Kidney (tissue), 14 donors: Measurements from ENCODE around the gene FAM89B. TPM values are rescaled to one million over a fixed set of nuclear protein-coding genes. Genes with fewer than 3 reads are reported as not detected.

ENCODE experiments used
- DNase-seq, 5 donors: peaks; one replicate each; pipeline ENCODE4 v3.0.0-alpha.2; 2013 to 2020
- FAIRE-seq: peaks from 2 replicates; lab custom pipeline; 2012; peaks lifted over from hg19 to GRCh38; lab: Jason Lieb, UNC
- H3K27ac ChIP-seq, 2 donors: one replicate each; pipeline ENCODE4 v1.7.0; 2013; ENCODE audit warnings: low read depth in 2 of 2, low read length in 2 of 2, inconsistent platforms in 1 of 2
- H3K27me3 ChIP-seq: one replicate; pipeline ENCODE4 v1.7.1; 2013; ENCODE audit warnings: low read length, inconsistent platforms; ENCODE audit not compliant: control insufficient read depth, insufficient read depth
- H3K36me3 ChIP-seq, 3 donors: one replicate each; pipeline versions ENCODE4 v1.7.0 to v1.7.1; 2013; ENCODE audit warnings: low read length in 3 of 3, control low read depth in 1 of 3, inconsistent platforms in 1 of 3; ENCODE audit not compliant: insufficient read depth in 3 of 3, control insufficient read depth in 2 of 3
- H3K4me1 ChIP-seq, 3 donors: one replicate each; pipeline versions ENCODE4 v1.7.0 to v1.7.1; 2013; ENCODE audit warnings: low read length in 3 of 3, inconsistent platforms in 1 of 3, low read depth in 1 of 3; ENCODE audit not compliant: control insufficient read depth in 2 of 3, insufficient read depth in 2 of 3
- H3K4me3 ChIP-seq, 3 donors: one replicate each; pipeline versions ENCODE4 v1.7.0 to v1.8.1; 2013; ENCODE audit warnings: low read length in 3 of 3, control low read depth in 1 of 3, inconsistent platforms in 1 of 3
- H3K9ac ChIP-seq, 3 donors: one replicate each; pipeline versions ENCODE4 v1.7.0 to v1.7.1; 2013; ENCODE audit warnings: low read length in 3 of 3, control low read depth in 1 of 3, inconsistent platforms in 1 of 3
- H3K9me3 ChIP-seq, 3 donors: one replicate each; pipeline versions ENCODE4 v1.7.0 to v1.7.1; 2013; ENCODE audit warnings: low read length in 3 of 3, control low read depth in 1 of 3, inconsistent platforms in 1 of 3; ENCODE audit not compliant: control insufficient read depth in 2 of 3, insufficient read depth in 1 of 3
- CTCF ChIP-seq: IDR thresholded peaks from 3 replicates; pipeline ENCODE4 v1.5.1; 2012; ENCODE audit warnings: mild to moderate bottlenecking, moderate library complexity, borderline replicate concordance; ENCODE audit not compliant: insufficient read depth; ENCODE audit errors: extremely low read depth
- intact Hi-C: fragments of 100-400 bp; cut with DNase I; formaldehyde crosslinking; loops from one replicate; pipeline ENCODE4 v1.11.1; 2022
- polyA plus RNA-seq: library from polyadenylated mRNA; stranded (reverse); fragments of 350-450 nt; fragmentation: Illumina TruSeq; extraction: RNeasy Lipid Tissue Mini Kit (QIAGEN cat#74804); gene quantifications from one replicate; pipeline ENCODE4 v1.2.3, GENCODE V29; 2014; ENCODE audit warnings: low read depth, low replicate concordance; ENCODE audit not compliant: insufficient read depth
- total RNA-seq: library from RNA; stranded (reverse); fragmentation: NEBNext Ultra II Directional; extraction: Animal tissue kit (Norgen Biotek cat#: 25700); gene quantifications from one replicate; pipeline ENCODE4 v1.2.1, GENCODE V29; 2021
- donor health status: control.
- donor health status: control.
- donor health status: control.
- donor health status: control.
- donor health status: control.
- donor health status: DM: yes; HTN: yes; CAD: no.
- donor health status: Normal renal cell carcinoma (clear cell type).

FAM89B gene
- total and polyA plus RNA-seq, 2 donors from 2014 or later: 33.5 to 36.7 TPM

GRCh38 chr11:65565624-65566453, 6.5 kb upstream of the FAM89B start:
- DNase-seq (peak in 2 of 5 donors; percentile 27 to 52), FAIRE-seq (no peak)
- intact Hi-C loops: no loop called here
- Histone ChIP-seq H3K27ac (no peak overlapping the region), H3K27me3 (no peaks in the 10 kb centered on the region), H3K4me3 (no peak overlapping the region), H3K36me3 (peaks cover 0 to 2% (median 2%) of the 10 kb centered on the region in 3 donors), H3K4me1 (peaks cover 3 to 18% (median 18%) of the 10 kb centered on the region in 3 donors), H3K9me3 (no peaks in the 10 kb centered on the region), H3K9ac (no peak overlapping the region)
- TF ChIP-seq CTCF: no peak

GRCh38 chr11:65569164-65569972, 3.0 kb upstream of the FAM89B start:
- Histone ChIP-seq H3K4me3 (peak overlapping the region; percentile 89 to 92 (median 90)), H3K4me1 (peaks cover 3 to 33% (median 26%) of the 10 kb centered on the region in 3 donors), H3K27me3 (no peaks in the 10 kb centered on the region), H3K27ac (peak overlapping the region; percentile 90 to 97), H3K9me3 (no peaks in the 10 kb centered on the region), H3K36me3 (peaks cover 0 to 2% (median 2%) of the 10 kb centered on the region in 3 donors), H3K9ac (peak overlapping the region; percentile 73 to 94 (median 81))
- TF ChIP-seq CTCF: no peak
- no peak for DNase-seq
- intact Hi-C loops: no loop called here
- FAIRE-seq: no peak

- Histone ChIP-seq H3K27me3 (no peaks in the 10 kb centered on the region), H3K36me3 (peaks cover 0 to 2% (median 2%) of the 10 kb centered on the region in 3 donors), H3K4me3 (peak within 1 kb of the TSS; percentile 89 to 92 (median 90)), H3K4me1 (peaks cover 3 to 39% (median 32%) of the 10 kb centered on the region in 3 donors), H3K9me3 (no peaks in the 10 kb centered on the region), H3K9ac (peak within 1 kb of the TSS; percentile 84 to 96 (median 94)), H3K27ac (peak within 1 kb of the TSS; percentile 90 to 97)
- no peak for TF ChIP-seq CTCF
- DNase-seq: peak; percentile 98 to 100 (median 99)
- FAIRE-seq: peak; percentile 3
- intact Hi-C loops: no loop called here
Measured at GRCh38 chr11:65569973-65570918, 2.1 kb upstream of the FAM89B start, which contains the start of gene ZNRD2. TSS of gene ZNRD2 (plus strand) at chr11:65570477. CDS start at chr11:65570492, 15 bp downstream.
